Fibroblast of skin of left quadriceps (primary cell): ENCODE results near the gene ZSCAN12.
"Not testable (repeated sequence)": the region's sequence is repeated elsewhere in the genome, so short reads cannot be mapped to it uniquely, and the experiment has no call there.

Experiments used
- DNase-seq, 2 experiments: peaks; one replicate each; pipeline ENCODE4 v3.0.0-alpha.2; 2013; ENCODE audit warnings: low read depth in 2 of 2

The ZSCAN12 gene

GRCh38 chr6:28399350-28400121, at the start of gene ZSCAN12:
Gene ZSCAN12 (minus strand): TSS chr6:28399747. CDS start chr6:28398405, 1,342 bp downstream.
- DNase-seq = peak; percentile 75 to 79

DNA sequence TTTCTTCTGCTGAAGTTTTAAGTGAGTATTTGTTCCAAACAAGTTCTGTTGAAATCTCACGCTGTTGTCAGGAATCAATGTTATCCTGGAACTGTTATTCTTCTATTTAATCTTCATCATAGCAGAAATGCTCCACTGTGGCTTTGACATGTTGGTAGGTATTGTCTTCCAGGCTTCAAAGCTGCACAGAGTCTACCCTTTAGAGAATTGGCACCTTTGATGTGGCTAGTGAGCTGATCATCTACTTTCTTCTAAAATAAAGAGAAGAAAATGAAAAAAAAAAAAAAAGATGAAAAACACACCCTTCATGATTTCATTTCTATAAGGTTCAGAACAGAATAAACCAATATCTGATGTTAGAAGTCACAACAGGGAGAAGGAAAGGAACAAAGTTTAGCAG, 49.5 kb upstream of the ZSCAN12 start:
- DNase-seq = no peak

DNA sequence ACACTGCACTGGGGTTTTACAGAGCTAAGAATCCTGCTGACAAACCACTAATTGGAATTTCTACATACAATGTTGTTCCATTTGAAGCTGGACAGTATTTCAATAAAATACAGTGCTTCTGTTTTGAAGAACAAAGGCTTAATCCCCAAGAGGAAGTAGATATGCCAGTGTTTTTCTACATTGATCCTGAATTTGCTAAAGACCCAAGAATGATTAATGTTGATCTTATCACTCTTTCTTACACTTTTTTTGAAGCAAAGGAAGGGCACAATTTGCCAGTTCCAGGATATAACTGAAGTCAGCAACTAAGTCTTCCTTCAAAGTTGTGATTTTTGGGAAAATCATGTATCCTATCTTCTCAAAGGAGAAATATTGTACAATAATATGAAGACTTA, 48.0 kb upstream of the ZSCAN12 start:
- DNase-seq = not testable (repeated sequence)

- no peak for DNase-seq
Measured at GRCh38 chr6:28446818-28447511, 47.4 kb upstream of the ZSCAN12 start.

DNA sequence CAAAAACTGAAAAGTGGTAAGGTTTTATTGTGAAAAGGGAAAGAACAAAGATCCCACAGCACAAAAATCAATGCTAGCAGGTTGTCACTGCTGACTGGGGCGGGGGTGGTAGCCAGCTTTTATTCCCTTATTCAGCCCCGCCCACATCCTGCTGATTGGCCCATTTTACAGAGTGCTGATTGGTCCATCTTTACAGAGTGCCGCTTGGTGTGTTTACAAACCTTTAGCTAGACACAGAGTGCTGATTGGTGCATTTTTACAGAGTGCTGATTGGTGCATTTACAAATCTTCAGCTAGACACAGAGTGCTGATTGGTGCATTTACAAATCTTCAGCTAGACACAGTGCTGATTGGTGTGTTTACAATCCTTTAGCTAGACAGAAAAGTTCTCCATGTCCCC, 45.2 kb upstream of the ZSCAN12 start:
- not testable (repeated sequence) for DNase-seq

- peak; percentile 73 to 75 for DNase-seq
Measured at GRCh38 chr6:28443112-28443773, 43.7 kb upstream of the ZSCAN12 start, which contains the start of gene ZSCAN23. Gene ZSCAN23 (minus strand): TSS chr6:28443491. CDS start chr6:28436266, 7,225 bp downstream.

- DNase-seq = no peak
Measured at GRCh38 chr6:28442586-28442985, 43.0 kb upstream of the ZSCAN12 start.

DNA sequence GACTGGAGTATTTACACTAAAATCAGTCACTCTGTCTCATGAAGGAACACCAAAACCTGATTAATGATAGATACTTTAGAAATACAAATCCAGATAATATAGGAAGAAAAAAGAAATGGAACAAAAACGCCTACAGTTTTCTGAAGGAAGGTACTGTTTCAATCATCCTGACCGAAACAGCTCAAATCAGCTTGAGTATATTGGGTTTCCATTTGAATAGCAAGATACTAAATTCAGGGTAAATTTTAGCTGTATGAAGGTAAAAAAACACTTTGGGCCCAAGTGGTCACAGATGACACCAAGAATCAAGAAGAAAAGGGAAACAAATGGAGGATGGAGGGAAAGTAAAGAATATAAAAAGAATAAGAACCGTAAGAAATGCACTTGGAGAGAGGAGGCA, 36.9 kb upstream of the ZSCAN12 start:
- no peak for DNase-seq

- DNase-seq = no peak
Measured at GRCh38 chr6:28433119-28433518, 33.6 kb upstream of the ZSCAN12 start.

GRCh38 chr6:28429781-28430180, 30.2 kb upstream of the ZSCAN12 start:
- DNase-seq = no peak

DNA sequence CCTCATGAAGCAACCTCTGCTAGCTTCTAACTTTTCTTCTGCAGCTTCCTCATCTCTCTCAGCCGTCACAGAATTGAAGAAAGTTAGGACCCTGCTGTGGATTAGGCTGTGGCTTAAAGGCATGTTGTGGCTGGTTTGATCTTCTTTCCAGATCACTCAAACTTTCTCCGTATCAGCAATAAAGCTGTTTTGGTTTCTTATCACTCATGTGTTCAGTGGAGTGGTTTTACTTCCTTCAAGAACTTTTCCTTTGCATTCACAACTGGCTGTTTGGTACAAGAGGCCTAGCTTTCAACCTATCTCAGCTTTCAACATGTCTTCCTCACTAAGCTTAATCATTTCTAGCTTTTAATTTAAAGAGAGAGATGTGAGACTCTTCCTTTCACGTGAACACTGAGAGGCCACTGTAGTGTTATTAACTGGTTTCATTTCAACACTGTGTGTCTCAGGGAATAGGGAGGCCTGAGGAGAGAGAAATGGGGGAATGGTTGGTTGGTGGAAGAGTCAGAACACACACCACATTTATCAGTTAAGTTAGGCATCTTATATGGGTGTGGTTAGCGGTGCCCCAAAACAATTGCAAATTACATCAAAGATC, 26.5 kb upstream of the ZSCAN12 start:
- DNase-seq = no peak

DNA sequence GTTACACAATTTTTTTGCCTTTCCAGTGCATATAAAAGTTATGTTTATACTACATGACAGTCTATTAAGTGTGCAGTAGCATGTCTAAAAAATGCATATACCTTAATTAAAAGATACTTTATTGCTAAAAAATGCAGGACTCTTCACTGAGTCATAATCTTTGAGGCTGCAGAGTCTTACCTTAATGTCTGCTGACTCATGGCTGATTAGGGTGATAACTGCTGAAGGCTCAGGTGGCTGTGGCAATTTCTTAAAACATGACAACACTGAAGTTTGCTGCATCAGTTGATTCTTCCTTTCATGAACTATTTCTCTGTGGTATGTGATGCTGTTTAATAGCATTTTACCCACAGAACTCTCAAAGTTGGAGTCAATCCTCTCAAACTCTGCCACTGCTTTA, 24.6 kb upstream of the ZSCAN12 start:
- no peak for DNase-seq

GRCh38 chr6:28423546-28423945, 24.0 kb upstream of the ZSCAN12 start:
- no peak for DNase-seq

- DNase-seq = no peak
Measured at GRCh38 chr6:28413681-28414080, 14.1 kb upstream of the ZSCAN12 start.

DNA sequence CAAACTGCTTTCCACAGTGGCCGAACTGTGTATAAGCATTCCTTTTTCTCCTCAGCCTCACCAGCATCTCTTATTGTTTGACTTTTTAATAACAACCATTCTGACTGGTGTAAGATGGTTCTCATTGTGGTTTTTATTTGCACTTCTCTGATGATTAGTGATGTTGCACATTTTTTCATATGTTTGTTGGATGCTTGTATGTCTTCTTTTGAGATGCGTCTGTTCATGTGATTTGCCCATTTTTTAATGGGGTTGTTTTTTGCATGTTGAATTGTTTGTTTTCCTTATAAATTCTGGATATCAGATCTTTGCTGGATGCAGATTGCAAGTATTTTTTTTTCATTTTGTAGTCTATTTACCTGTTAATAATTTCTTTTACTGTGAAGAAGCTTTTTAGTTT, 11.2 kb upstream of the ZSCAN12 start:
- DNase-seq = no peak

- no peak for DNase-seq
Measured at GRCh38 chr6:28408076-28408802, 8.7 kb upstream of the ZSCAN12 start.

DNA sequence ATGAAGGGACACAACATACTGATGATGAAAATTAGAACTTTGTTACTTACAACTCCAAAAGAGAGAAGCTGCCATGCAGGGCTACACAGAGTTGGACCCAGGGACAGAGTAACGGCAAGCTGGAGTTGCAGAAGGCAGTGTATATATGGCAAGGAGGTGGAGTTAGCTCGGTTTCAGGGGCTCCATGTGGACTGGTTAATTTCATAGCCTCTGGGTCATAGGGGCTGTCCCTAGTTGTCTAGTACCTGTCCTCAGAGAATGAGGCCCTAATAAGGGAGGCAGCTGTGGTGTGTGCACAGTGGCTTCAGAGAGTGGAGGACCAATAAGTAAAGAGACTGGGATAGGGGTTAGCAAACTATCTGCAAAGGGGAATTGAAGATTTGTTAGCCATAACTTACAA, 7.9 kb upstream of the ZSCAN12 start:
- no peak for DNase-seq

DNA sequence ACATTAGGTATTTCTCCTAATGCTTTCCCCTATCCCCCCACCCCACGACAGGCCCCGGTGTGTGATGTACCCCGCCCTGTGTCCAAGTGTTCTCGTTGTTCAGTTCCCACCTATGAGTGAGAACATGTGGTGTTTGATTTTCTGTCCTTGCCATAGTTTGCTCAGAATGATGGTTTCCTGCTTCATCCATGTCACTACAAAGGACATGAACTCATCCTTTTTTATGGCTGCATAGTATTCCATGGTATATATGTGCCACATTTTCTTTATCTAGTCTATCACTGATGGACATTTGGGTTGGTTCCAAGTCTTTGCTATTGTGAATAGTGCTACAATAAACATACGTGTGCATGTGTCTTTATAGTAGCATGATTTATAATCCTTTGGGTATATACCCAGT, 4.4 kb upstream of the ZSCAN12 start:
- not testable (repeated sequence) for DNase-seq

DNA sequence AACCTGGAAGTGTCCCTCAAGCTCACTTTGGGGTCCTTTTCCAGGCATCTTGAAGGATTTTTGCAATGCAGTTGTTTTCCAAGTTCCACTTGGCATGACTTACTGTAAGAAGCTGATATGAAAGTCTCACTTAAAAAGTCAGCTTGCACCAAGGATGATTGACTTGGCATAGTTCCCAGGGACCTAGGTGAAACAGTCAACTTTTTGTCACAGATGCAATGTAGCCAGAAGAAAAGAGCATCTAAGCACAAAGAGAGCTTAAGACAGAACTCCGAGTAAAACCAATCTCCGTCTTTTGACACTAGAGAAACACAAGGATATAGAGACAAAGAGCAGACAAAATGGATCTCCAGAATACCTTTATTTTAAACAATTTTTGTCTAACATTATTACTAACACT, 2.6 kb upstream of the ZSCAN12 start:
- no peak for DNase-seq

DNA sequence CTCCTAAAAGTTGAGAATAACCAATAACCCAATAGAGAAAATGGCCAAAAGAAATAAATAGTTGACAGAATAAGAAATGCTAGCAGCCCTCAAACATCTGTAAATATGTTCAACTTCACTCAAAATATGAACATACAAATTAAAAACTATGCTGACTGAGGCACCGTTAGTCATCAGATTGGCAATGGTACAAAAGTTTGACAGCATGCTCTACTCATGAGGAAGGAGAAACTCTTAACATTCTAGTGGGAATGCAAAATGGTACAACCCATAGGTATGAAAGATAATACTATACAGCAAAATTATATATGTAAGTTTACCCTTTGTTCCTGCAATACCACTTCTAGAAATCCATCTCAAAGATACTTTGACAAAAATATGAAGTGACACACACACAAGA, 1.6 kb upstream of the ZSCAN12 start:
- no peak for DNase-seq

DNA sequence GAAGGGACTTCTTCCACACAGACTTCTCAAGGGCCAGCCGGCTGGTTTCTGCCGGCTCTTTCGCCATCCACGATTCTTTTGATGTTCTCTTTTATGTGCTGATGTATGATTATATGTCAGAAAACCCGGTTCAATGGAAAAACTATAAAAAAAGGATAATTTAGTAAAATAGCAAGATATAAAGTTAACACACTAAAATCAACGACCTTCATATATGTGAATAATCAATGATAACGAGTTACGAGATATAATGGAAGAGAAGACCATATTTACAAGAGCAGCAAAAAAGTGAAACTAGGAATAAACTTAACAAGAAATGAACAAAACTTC, 540 bp upstream of the ZSCAN12 start:
- DNase-seq = no peak

GRCh38 chr6:28395918-28396317, 3.6 kb downstream of the ZSCAN12 start:
- DNase-seq = no peak
